Activated CD4-positive, alpha-beta T cell treated with anti-CD3 and anti-CD28 coated beads, Interleukin-2, amount 50 U/mL, for 24 hours (primary cell): Measurements from ENCODE around the gene PCDHGA7.
"Not testable (repeated sequence)": the region's sequence is repeated elsewhere in the genome, so short reads cannot be mapped to it uniquely, and the experiment has no call there.

ENCODE experiments used
- DNase-seq, 2 donors: peaks; one replicate each; pipeline ENCODE4 v3.0.0-alpha.2; 2020; ENCODE audit warnings: low read depth in 1 of 2, low spot score in 1 of 2

PCDHGA7 gene

GRCh38 chr5:141382469-141383294 is at the start of gene PCDHGA7:
Gene PCDHGA7, plus strand, starts transcription at chr5:141382742. Its CDS starts 158 bp downstream, at chr5:141382900.
- no peak for DNase-seq

GRCh38 chr5:141338538-141339306 is 43.8 kb upstream of the PCDHGA7 start, which contains the start of gene PCDHGA2:
Gene PCDHGA2, plus strand, starts transcription at chr5:141338760.
- DNase-seq = no peak

- DNase-seq = not testable (repeated sequence)
These were observed 41.7 kb upstream of the PCDHGA7 start for GRCh38 chr5:141340781-141341354.

GRCh38 chr5:141342773-141343172 is 39.8 kb upstream of the PCDHGA7 start:
- DNase-seq = no peak

GRCh38 chr5:141343242-141343952 is 39.1 kb upstream of the PCDHGA7 start, which contains the start of gene PCDHGA3:
Gene PCDHGA3, plus strand, starts transcription at chr5:141343829. Its CDS starts 205 bp downstream, at chr5:141344034.
- DNase-seq = no peak

- DNase-seq = no peak
These were observed 38.5 kb upstream of the PCDHGA7 start for GRCh38 chr5:141343953-141344463.

GRCh38 chr5:141345327-141345726 is 37.2 kb upstream of the PCDHGA7 start:
- no peak for DNase-seq

- DNase-seq = not testable (repeated sequence)
These were observed 36.5 kb upstream of the PCDHGA7 start for GRCh38 chr5:141346017-141346416.

- DNase-seq = no peak
These were observed 32.5 kb upstream of the PCDHGA7 start, which contains the start of gene PCDHGB1 for GRCh38 chr5:141349917-141350619. Gene PCDHGB1, plus strand, starts transcription at chr5:141350099. Its CDS starts 162 bp downstream, at chr5:141350261.

GRCh38 chr5:141351591-141351990 is 31.0 kb upstream of the PCDHGA7 start:
- no peak for DNase-seq

GRCh38 chr5:141354900-141355469 is 27.6 kb upstream of the PCDHGA7 start, which contains the start of gene PCDHGA4:
Gene PCDHGA4, plus strand, starts transcription at chr5:141355021. Its CDS starts 87 bp downstream, at chr5:141355108.
- no peak for DNase-seq

GRCh38 chr5:141355641-141356040 is 26.9 kb upstream of the PCDHGA7 start:
- no peak for DNase-seq

- DNase-seq = no peak
These were observed 26.4 kb upstream of the PCDHGA7 start for GRCh38 chr5:141356133-141356532.

GRCh38 chr5:141356950-141357349 is 25.6 kb upstream of the PCDHGA7 start:
- no peak for DNase-seq

- DNase-seq = no peak
These were observed 22.6 kb upstream of the PCDHGA7 start, which contains the start of gene PCDHGB2 for GRCh38 chr5:141359790-141360426. Gene PCDHGB2, plus strand, starts transcription at chr5:141359994. Its CDS starts 142 bp downstream, at chr5:141360136.

- no peak for DNase-seq
These were observed 21.9 kb upstream of the PCDHGA7 start for GRCh38 chr5:141360685-141361084.

- DNase-seq = no peak
These were observed 19.8 kb upstream of the PCDHGA7 start for GRCh38 chr5:141362719-141363118.

GRCh38 chr5:141363952-141364660 is 18.4 kb upstream of the PCDHGA7 start, which contains the start of gene PCDHGA5:
Gene PCDHGA5, plus strand, starts transcription at chr5:141364162. Its CDS starts 169 bp downstream, at chr5:141364331.
- DNase-seq = no peak
